Measurements from ENCODE around the gene SPDYE17.
"Not testable (repeated sequence)": the region's sequence is repeated elsewhere in the genome, so short reads cannot be mapped to it uniquely, and the experiment has no call there.

The SPDYE17 gene

DNA sequence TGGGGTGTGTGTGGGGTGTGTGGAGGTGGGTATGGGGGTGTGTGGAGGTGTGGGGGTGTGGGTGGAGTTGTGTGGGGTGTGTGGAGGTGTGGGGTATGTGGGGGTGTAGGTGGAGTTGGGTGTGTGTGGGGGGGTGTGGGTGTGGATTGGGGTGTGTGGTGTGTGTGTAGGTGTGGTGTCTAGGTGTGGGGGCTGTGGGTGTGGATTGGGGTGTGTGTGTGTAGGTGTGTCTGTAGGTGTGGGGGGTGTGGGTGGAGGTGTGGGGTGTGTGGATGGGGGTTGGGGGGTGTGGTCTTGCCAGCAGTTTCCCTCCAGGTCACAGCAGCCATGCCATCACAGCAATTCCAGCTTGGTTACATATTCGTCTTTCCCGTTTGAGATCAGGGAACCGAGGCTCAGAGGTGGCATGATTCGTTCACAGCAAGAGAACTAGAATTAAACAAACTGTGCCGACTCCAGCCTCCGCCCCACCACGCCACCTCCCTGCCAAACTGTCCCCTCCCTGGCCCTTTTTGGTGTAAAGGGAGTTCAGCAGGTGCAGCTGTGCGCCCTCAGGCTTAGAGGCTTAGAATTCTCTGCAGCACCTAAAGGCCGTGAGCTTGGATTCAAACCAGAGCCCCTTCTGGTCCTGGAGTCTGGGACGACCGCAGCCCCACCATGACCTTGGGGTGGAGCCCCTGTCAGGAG, 33.3 kb downstream of the SPDYE17 start:
- DNase-seq (ENCODE audit: low spot score) = peak; percentile 21

DNA sequence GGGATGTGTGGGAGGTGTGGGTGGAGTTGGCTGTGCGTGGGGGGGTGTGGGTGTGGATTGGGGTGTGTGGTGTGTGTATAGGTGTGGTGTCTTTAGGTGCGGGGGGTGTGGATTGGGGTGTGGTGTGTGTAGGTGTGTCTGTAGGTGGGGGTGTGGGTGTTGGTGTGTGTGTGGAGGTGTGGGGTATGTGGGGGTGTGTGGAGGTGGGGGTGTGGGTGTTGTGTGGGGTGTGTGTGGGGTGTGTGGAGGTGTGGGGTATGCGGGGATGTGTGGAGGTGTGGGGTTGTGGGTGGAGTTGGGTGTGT, 33.9 kb downstream of the SPDYE17 start:
- no peak for DNase-seq (ENCODE audit: low spot score)

DNA sequence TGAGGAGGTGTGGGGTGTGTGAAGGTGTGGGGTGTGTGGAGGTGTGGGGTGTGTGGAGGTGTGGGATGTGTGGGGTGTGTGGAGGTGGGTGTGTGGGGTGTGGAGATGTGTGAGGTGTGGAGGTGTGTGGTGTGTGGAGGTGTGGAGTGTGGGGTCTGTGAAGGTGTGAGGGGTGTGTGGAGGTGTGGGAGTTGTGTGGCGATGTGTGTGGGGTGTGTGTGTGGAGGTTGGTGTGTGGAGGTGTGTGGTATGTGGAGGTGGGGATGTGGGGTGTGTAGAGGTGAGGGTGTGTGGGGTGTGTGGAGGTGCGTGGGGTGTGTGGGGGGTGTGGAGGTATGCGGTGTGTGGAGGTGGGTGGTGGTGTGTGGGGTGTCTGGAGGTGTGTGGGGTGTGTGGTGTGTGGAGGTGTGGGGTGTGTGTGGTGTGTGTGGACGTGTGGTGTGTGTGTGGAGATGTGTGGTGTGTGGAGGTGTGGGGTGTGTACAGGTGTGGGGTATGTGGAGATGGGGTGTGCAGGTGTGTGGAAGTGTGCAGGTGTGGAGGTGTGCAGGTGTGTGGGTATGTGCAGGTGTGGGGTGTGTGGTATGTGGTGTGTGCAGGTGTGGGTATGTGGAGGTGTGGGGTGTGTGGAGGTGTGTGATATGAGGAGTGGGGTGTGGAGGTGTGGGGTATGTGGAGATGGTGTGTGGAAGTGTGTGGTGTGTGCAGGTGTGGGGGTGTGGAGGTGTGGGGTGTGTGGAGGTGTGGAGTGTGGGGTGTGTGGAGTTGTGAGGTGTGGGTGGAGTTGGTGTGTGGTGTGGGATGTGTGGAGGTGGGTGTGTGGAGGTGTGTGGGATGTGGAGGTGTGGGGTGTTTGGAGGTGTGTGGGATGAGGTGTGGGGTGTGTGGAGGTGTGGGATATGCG, 34.5 kb downstream of the SPDYE17 start:
- DNase-seq (ENCODE audit: low spot score) = no peak

DNA sequence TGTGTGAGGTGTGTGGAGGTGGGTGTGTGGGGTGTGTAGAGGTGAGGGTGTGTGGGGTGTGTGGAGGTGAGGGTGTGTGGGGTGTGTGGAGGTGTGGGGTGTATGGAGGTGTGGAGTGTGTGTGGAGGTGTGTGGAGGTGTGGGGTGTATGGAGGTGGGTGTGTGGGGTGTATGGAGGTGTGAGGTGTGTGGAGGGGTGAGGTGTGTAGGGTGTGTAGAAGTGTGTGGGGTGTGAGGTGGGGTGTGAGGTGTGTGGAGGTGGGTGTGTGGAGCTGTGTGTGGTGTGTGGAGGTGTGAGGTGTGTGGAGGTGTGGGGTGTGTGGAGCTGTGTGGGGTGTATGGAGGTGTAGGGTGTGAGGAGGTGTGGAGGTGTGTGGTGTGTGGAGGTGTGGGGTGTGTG, 35.2 kb downstream of the SPDYE17 start:
- not testable (repeated sequence) for DNase-seq (ENCODE audit: low spot score)

DNA sequence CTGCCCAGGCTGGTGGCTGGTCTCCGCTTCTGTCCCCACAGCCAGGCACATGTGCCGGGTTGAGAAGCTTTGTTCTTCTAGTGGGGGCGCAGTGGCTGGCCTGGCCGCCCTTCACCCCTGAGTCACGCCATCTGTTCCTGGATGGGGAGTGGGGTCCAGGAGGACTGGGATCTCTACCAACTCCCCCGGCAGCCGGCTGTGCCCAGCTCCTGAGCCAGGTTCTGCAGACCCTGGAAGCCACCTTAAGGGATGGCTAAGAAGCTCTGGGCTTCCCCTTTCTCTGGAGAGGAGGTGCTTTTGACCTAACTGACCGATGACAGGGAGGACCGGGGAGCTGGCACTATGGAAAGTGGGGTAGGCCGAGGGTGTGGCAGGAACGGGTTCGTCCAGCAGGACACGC, 37.9 kb downstream of the SPDYE17 start:
- not testable (repeated sequence) for DNase-seq (ENCODE audit: low spot score)

DNA sequence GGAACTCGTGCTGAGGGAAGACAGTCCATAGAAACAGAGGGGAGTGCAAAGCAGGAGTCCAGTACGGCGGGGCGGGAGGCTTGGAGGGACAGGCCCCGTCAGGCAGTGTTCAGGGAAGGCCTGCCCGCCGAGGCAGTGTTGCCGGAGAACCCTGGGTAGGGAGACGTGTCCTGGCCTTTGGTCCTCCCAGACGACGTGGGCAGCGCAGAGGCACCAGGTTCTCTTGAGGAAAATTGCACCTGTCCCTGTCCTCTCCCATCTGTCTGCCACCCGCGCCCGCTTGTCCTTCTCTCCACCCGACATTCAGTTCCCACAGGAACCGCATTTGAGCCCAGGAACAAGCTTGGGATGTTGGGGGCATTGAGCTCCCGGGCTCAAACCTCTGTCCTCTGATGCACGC, 38.3 kb downstream of the SPDYE17 start:
- DNase-seq (ENCODE audit: low spot score) = not testable (repeated sequence)

DNA sequence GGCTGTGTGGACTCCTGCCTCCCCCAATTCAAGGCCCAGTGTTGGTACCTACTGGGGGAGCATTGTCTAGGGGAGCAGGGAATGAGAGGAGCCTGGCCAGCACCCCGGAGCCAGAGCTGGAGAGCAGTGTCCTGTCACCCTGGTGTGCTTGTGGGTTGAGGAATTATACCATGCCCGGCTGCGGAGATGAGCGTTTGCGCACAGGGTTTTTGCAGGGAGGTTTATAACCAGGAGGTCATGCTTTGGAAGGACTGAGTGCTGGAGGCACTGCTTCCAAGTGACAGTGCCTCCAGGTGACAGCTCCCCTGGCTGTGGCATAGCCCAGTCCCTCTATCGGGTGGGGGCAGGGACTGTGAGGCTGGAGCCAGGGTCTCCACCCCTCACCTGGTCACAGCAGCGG, 39.3 kb downstream of the SPDYE17 start:
- not testable (repeated sequence) for DNase-seq (ENCODE audit: low spot score)

DNA sequence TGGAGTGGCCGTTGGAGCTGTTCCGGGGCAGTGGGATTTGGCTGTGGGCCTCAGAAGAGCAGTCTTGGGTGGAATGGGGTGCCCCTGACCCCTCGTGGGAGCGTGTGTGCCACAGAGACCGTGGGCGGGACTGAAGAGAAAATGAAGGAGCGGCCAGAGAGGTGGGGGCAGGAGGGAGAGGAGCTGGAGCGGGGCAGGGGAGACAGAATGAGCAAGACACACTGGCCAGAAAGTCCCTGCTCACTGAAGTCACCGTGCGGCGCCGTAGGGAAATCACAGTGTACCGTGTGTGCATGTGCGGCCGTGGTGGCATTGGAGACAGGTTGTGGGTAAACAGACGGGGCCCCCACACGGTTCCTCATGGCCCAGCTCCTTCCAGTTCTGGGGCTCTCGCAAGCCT, 40.0 kb downstream of the SPDYE17 start:
- not testable (repeated sequence) for DNase-seq (ENCODE audit: low spot score)

DNA sequence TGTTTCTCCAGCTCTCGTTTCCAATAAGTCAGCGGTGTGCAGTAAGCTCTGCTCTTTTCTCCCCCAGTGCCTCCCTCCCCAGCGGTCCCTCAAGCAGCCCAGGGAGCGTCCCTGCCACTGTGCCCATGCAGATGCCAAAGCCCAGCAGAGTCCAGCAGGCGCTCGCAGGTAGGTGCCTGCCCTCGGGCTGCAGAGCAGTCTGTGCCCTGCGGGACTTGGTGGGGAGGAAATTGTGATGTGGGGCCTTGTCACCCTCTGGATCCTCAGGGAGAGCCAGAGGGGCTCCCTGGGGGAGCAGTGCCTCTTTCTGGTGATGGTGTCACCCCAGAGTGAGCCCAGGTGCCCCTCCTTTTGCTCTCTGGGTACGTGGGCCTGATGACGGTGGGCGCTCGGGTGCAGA, 42.0 kb downstream of the SPDYE17 start:
- not testable (repeated sequence) for DNase-seq (ENCODE audit: low spot score)

DNA sequence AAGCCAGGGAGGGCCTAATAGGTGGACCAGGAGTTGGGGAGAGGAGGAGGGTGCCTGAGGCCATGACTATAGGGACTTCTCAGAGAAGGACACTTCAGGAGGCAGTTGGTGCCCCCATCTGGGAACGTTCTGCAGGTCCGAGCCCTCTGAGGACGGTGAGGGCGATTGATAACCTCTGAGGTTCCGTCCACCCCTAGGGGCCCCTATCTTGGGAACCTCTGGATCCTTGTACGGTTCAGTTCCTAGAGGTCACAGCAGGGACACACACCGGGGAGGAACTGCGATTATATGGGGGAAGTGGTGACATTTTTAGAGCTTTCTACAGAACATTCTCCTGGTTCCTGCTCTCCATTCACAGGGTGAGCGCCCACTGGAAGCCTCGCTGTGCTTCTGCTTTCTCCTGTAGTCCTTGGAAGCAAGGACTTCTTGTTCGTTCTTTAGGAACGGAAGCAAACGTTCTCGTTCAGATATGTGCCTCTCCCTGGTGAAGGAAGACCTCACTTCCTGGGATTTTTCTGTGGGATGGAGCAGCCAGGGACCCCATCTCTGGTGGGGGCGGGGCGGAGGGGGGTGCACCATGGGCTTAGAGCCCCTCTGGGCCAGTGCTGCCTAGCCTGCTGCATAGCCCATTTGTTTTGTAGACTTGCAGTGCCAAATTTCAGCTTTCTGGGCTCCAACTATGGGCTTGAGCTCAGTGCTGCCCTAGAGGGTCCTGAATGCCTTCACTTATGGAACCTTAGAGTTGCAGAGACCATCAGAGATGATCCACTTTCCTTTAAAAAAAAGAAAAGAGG, 46.0 kb downstream of the SPDYE17 start:
- DNase-seq (ENCODE audit: low spot score) = not testable (repeated sequence)

DNA sequence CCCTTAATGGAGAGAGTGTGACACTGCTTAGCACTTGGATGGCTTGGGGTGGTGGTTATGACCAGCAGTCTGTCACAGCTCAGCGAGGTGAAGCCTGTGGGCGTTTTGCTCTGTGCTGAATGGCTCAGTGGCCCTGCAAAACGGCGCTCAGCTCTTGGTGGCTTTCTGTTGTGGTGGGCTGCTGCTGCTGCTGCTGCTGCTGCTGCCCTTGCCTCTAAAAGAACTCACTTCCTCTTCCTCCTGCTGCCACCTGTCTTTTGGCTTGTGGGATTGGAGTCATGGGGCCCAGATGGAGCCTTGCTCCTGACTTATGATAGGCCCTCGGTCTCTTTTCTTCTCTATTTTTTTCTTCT, 47.4 kb downstream of the SPDYE17 start:
- not testable (repeated sequence) for DNase-seq (ENCODE audit: low spot score)

DNA sequence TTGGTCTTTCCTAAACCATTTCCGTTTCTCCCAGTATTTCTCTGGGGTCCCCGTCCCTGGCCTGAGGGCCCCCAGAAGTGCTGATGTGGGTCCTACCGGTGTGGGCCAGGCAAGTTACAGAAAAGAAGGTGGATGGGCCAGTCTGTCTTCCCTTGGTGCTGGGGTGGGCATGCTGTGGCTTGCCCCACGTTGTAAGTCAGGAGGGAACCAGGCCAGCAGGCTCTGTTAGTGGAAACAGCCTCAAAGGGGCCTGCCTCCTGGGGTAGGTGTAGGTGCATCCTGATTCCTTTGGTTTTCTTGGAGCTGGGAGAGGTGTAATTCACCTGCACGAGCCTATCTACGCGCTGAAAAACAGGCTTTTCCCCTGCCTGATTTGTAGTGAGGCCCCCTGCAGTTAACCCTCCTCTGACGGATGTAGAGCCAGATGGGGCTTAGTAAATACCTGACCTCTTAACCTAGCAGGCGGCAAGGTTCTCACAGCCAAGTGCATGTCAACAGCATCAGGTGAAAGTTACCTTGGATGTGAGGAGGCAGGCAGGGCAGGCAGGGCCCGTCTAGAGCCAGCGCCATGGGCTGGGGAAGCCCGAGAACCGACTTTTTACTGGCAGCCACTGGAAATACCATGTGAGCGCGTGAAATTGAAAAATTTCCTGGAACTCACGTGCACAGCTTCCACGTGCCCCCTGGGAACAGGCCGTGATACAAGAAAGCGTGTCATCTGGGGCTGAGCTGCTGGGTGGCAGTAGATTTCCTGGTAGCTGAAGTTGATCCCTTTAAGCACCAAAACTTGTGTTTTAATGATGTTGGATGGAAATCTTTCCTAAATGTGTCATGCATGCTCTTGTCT, 48.0 kb downstream of the SPDYE17 start:
- DNase-seq (ENCODE audit: low spot score) = not testable (repeated sequence)

DNA sequence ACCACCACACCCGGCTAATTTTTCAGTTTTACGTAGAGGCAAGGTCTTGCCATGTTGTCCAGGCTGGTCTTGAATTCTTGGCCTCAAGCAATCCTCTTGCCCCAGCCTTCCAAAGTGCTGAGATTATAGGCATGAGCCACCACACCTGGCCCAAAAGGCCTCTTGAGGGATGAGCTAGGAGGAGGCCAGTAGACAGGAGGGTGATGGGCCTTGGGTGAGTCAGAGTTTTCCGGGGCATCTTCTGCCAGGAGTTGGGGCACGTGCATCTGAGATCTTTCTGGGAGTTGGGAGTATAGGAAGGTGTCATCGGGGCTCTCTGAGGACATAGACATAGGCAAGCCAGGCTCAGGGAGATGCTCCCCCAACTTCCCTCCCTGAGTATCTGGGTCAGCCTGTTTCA, 48.8 kb downstream of the SPDYE17 start:
- not testable (repeated sequence) for DNase-seq (ENCODE audit: low spot score)

DNA sequence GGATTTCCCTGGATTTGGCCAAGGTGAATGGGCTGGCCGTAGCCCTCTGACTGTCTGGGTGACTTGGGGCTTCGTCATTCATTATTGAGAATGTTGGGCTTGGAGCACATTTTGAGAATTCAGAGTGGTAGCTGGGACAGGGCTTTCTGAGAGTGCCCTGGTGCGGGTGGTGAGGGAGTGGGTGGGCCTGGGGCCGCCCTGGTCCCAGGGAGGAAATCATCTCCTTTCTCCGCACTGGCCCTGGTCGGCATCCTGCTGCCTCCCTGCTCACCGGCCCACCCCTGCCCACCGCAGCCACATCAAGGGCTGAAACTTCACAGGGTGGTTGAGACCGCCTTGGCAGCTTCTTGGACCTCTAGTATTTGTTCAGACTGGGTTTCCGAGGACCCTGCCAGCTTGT, 49.7 kb downstream of the SPDYE17 start:
- DNase-seq (ENCODE audit: low spot score) = not testable (repeated sequence)

DNA sequence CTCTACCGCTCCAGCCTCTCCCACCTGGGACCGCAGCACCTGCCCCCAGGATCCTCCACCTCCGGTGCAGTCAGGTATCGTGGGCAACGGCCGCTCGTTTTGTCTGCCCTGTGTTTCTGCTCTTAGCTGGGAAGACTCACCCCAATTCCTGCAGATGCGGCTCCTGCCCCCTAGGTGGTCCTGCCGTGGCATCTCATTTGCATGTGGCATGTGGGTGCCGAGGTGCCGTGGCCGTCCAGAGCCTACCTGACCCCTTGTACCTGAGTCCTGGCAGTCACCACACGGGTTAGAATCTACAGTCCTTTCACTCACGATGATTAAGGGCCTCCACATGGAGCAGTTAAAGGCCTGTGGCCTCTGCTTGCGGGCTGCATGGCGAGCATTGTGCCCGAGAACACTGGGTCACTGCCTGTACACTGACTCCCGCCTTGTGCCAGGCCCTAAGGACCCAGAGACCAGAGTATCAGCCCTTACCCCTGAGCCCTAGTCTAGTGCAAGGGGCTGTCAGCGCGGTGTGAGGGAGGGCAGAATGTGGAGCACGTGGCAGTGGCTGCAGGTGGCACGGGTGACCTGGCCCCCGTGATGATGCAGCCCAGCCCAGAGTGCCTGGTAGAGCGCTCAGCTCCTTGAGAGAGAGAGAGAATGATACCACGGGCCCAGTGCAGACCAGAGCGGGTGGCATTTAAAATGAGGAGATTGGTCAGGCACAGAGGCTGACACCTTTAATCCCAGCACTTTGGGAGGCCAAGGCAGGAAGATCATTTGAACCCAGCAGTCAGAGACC, 50.8 kb downstream of the SPDYE17 start:
- not testable (repeated sequence) for DNase-seq (ENCODE audit: low spot score)

DNA sequence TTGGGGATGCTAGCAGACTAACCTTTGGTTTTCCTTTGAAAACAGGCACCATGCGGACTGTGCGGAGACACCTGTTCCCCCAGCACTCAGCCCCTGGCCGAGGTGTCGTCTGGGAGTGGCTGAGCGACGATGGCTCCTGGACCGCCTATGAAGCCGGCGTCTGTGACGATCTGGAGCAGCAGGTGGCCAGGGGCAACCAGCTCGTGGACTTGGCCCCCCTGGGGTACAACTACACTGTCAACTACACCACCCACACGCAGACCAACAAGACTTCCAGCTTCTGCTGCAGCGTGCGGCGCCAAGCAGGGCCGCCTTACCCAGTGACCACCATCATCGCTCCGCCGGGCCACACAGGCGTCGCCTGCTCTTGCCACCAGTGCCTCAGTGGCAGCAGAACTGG, 51.6 kb downstream of the SPDYE17 start:
- DNase-seq (ENCODE audit: low spot score) = not testable (repeated sequence)

DNA sequence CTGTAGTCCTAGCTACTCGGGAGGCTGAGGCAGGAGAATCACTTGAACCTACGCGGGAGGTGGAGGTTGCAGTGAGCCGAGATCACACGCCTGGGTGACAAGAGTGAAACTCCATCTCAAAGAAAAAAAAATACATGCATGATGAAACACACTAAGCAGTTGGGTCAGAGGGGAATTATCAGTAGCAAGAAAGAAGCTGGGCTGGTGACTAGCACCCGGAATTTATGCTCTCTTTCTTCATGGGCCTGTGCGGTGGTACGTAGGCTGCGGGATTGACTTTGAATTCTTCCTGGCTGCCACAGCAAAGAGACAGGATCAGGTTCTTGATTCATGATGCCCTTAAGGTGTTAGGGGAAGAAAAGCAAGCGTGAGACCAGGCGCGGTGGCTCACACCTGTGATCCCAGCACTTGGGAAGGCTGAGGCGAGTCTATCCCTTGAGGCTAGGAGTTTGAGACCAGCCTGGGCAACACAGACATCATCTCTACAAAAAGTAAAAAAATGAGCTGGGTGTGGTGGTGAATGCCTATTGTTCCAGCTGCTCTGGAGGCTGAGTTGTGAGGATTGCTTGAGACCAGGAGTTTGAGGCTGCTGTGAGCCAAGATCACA, 54.3 kb downstream of the SPDYE17 start:
- DNase-seq (ENCODE audit: low spot score) = not testable (repeated sequence)

DNA sequence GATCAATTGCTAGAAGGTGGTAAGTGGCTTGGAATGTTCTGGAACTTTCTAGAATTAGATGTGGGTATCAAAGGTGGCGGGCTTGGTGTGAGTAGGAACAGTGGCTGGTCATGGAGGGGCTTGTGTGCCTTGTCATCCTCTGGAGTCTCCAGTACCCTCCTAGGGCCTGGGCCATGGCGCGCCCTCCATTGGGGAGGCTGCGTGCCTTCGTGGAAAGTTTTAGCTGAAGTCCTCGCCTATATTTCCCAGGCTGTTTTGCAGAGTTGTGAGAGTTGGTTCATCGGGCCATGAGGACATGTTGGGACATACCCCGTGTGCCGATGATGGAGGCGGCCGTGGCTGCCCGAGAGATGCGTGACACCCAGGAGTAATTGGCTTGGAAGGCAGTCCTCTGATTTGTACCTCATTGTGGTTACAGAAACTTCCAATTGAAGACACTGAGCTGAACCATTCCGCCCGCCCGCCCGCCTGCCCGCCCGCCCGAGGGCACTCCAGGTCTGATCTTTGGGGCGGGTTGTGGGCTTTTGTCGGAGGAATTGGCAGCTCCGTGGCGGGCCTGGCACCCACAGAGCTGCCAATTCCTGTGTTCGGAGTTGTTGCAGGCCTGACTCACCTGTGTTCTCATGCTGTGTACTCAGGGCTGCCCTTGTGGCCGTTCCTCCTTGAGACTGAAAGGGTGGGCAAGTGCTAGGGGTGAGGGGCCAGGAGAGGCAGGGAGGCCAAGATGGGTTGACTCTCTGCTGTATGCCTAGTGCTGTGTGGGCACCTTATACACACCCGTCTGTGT, 57.2 kb downstream of the SPDYE17 start:
- DNase-seq (ENCODE audit: low spot score) = not testable (repeated sequence)

DNA sequence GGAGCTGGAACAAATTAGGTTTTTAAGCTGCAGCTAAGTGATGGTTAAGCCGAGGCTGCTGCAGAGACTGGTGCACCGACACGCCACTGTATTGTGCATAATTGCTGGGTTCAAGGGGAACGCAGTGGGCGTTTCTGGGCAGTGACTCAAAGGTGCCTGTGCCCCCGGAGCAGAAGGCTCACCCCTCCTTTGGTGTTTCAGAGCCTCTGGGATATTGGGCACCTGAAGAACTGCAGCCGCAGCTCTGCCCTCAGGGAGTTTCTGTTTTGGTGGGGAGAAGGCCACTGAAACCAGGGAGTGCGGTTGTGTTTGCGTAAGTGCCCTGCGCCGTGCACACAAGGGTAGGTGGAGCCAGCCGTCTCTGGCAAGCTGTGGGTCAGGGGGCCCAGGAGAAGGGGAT, 57.8 kb downstream of the SPDYE17 start:
- DNase-seq (ENCODE audit: low spot score) = not testable (repeated sequence)

DNA sequence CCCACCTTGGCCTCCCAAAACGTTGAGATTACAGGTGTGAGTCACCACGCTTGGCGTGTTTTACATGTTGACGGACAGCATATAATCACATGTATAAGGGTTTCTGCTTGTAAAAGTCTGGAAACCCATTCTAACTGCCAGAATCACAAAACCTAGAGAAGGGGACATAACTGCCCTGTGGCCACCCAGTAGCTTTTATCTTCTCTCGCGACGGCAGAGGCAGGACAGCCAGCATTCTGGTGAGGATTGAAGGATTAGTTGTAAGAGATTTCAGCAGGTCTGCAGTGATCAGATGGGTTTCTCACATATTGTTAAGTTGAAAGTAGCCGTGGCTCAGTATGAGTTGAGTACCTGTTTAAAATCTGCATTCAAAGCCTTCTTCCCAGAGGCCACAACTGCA, 59.8 kb downstream of the SPDYE17 start:
- not testable (repeated sequence) for DNase-seq (ENCODE audit: low spot score)
